ACC112 (cell line): ENCODE measurements around the gene ALS2CL.

ENCODE experiments used
- H2AFZ ChIP-seq: fragments of 200-600 bp; sonication (generic); one replicate; pipeline ENCODE4 v1.6.0; 2017; ENCODE audit warnings: antibody characterized with exemption, low read length; ENCODE audit not compliant: unreplicated experiment
- H3K27ac ChIP-seq: fragments of 200-600 bp; sonication (generic); 2 replicates; pipeline ENCODE4 v1.5.1; 2014; ENCODE audit warnings: low read depth, mild to moderate bottlenecking, antibody characterized with exemption, low read length, moderate library complexity
- H3K27me3 ChIP-seq: fragments of 200-600 bp; sonication (generic); 2 replicates; pipeline ENCODE4 v1.6.1; 2014; ENCODE audit warnings: mild to moderate bottlenecking, antibody characterized with exemption, low read length, moderate library complexity, mixed read lengths; ENCODE audit not compliant: insufficient read depth
- H3K36me3 ChIP-seq: fragments of 200-600 bp; sonication (generic); 2 replicates; pipeline ENCODE4 v1.6.1; 2016; ENCODE audit warnings: mild to moderate bottlenecking, antibody characterized with exemption, low read length, moderate library complexity, mixed read lengths; ENCODE audit not compliant: insufficient read depth
- H3K4me1 ChIP-seq: fragments of 200-600 bp; sonication (generic); one replicate; pipeline ENCODE4 v1.6.1; 2016; ENCODE audit warnings: low read length, mixed read lengths; ENCODE audit not compliant: insufficient read depth, unreplicated experiment, control insufficient read depth
- H3K4me3 ChIP-seq: fragments of 200-600 bp; sonication (generic); 2 replicates; pipeline ENCODE4 v1.5.1; 2014; ENCODE audit warnings: mild to moderate bottlenecking, low read depth, low read length
- H3K79me2 ChIP-seq: fragments of 200-600 bp; sonication (generic); one replicate; pipeline ENCODE4 v1.6.0; 2016; ENCODE audit warnings: low read length; ENCODE audit not compliant: control insufficient read depth, unreplicated experiment, insufficient read depth

Gene ALS2CL

GRCh38 chr3:46684891-46685290 lies 8.6 kb downstream of the ALS2CL start:
- no peak overlapping the region for H3K27ac ChIP-seq
- no peak overlapping the region for H3K4me3 ChIP-seq
- H2AFZ ChIP-seq: no peak overlapping the region
- no peaks in the 10 kb centered on the region for H3K27me3 ChIP-seq
- no peaks in the 10 kb centered on the region for H3K4me1 ChIP-seq
- H3K36me3 ChIP-seq: no peaks in the 10 kb centered on the region
- H3K79me2 ChIP-seq: no peaks in the 10 kb centered on the region

- Histone ChIP-seq H3K79me2 (no peaks in the 10 kb centered on the region), H2AFZ (no peak overlapping the region), H3K4me3 (no peak overlapping the region), H3K36me3 (no peaks in the 10 kb centered on the region), H3K4me1 (no peaks in the 10 kb centered on the region), H3K27ac (no peak overlapping the region), H3K27me3 (no peaks in the 10 kb centered on the region)
These were observed 10.5 kb downstream of the ALS2CL start for GRCh38 chr3:46682974-46683373.

DNA sequence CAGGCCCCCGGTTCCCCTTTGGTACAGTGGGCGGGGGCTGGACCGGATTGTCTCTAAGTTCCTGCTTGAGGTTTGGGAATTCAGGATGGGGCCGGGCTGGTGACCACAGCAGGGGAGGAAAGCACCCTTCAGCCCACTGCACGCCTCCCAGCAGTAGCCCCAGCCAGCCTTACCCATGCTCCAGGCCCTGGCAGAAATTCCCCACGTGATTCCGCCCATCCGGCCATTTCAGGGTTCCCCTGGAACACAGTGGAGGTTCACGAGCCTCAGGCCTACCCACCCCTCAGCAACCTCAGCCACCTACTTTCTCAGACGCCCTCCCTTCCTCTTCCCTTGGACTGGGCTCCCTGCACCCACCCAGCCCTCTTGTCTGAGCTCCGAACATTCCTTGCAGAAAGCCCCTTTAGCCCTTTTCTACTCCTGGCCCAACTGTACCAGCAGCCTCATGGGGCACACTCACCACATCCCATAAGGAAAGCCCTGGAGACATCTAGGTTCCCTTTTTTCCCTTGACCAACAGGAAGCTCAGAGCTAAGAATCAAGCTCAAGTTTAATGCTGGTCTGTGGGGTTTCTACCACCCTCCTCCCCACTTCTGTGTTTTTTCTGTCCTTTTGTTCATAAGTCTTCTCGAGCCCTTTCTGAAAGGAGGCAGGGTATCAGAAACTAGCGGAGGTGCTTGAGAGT lies 11.5 kb downstream of the ALS2CL start:
- no peaks in the 10 kb centered on the region for H3K79me2 ChIP-seq
- no peaks in the 10 kb centered on the region for H3K4me1 ChIP-seq
- no peaks in the 10 kb centered on the region for H3K27me3 ChIP-seq
- no peak overlapping the region for H3K27ac ChIP-seq
- no peak overlapping the region for H3K4me3 ChIP-seq
- H3K36me3 ChIP-seq: no peaks in the 10 kb centered on the region
- no peak overlapping the region for H2AFZ ChIP-seq

- Histone ChIP-seq H3K4me3 (no peak overlapping the region), H3K4me1 (no peaks in the 10 kb centered on the region), H3K27me3 (no peaks in the 10 kb centered on the region), H2AFZ (no peak overlapping the region), H3K79me2 (no peaks in the 10 kb centered on the region), H3K27ac (no peak overlapping the region), H3K36me3 (no peaks in the 10 kb centered on the region)
These were observed 12.1 kb downstream of the ALS2CL start for GRCh38 chr3:46681387-46681786.

DNA sequence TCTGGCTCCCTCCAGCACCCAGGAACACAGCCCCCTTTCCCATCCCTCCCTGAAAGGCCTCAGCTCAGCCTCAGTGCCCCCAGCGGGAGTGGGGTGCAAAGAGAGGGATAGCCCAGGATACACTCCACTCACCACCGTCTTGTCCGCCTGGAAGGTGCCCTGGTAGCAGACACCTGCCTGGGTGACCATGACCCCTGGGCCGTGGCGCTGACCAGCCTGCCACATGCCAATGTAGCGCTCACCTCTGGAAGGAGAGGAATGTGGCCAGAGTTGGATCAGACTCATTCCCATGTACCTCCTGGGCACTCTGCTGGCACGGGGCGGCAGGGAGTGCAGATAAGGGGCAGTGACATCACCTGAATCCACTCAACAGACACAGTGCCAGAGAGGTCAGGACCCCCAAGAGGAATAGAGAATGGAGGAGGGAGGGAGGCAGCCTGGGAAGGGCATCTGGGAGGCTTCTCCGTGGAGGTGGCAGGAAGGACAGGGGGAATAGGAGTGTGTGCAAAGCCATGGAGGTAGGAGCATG lies 13.1 kb downstream of the ALS2CL start:
- Histone ChIP-seq H3K36me3 (no peaks in the 10 kb centered on the region), H3K4me3 (no peak overlapping the region), H3K27me3 (no peaks in the 10 kb centered on the region), H3K79me2 (no peaks in the 10 kb centered on the region), H3K27ac (no peak overlapping the region), H3K4me1 (no peaks in the 10 kb centered on the region), H2AFZ (no peak overlapping the region)

- Histone ChIP-seq H3K27me3 (no peaks in the 10 kb centered on the region), H3K27ac (no peak overlapping the region), H3K4me3 (no peak overlapping the region), H3K4me1 (no peaks in the 10 kb centered on the region), H3K36me3 (no peaks in the 10 kb centered on the region), H3K79me2 (no peaks in the 10 kb centered on the region), H2AFZ (no peak overlapping the region)
These were observed 13.8 kb downstream of the ALS2CL start for GRCh38 chr3:46679681-46680080.

DNA sequence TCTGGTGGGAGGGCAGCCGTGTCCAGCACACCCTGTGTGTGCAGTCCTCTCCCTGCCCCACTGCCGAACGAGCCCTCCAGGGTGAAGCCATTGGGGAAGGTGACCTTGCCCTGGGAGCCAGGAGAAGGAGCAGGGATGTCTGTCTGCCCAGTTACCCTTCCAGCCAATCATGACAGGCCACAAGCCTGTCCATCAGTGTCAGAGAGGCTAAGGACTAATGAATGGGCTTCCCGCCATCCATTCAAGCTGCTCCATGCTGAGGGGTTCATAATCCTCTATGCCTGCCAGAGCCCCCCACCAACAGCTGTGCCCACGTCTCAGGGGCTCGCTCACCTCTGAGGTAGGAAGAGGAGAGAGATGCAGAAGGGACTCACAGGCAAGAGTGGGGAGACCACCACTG lies 15.2 kb downstream of the ALS2CL start:
- Histone ChIP-seq H3K36me3 (no peaks in the 10 kb centered on the region), H3K4me1 (no peaks in the 10 kb centered on the region), H3K4me3 (no peak overlapping the region), H2AFZ (no peak overlapping the region), H3K27me3 (no peaks in the 10 kb centered on the region), H3K79me2 (no peaks in the 10 kb centered on the region), H3K27ac (no peak overlapping the region)

DNA sequence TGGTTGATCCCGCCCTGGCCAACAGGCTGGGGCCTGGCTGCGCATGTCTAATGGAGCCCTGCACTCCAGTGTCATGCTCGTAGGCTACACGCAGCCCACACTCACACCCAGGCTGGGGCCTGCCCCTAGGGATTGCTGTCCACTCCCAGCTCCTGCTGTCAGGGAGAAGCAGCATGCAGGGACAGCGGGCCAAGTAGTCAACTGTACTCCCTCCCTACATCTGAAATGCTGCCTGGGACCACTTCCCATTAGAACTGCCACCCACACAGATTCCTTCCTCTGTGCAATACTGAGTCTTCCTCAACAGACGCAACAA lies 16.1 kb downstream of the ALS2CL start:
- H3K4me3 ChIP-seq: no peak overlapping the region
- no peaks in the 10 kb centered on the region for H3K79me2 ChIP-seq
- no peak overlapping the region for H2AFZ ChIP-seq
- no peaks in the 10 kb centered on the region for H3K4me1 ChIP-seq
- H3K27me3 ChIP-seq: no peaks in the 10 kb centered on the region
- no peaks in the 10 kb centered on the region for H3K36me3 ChIP-seq
- H3K27ac ChIP-seq: no peak overlapping the region

DNA sequence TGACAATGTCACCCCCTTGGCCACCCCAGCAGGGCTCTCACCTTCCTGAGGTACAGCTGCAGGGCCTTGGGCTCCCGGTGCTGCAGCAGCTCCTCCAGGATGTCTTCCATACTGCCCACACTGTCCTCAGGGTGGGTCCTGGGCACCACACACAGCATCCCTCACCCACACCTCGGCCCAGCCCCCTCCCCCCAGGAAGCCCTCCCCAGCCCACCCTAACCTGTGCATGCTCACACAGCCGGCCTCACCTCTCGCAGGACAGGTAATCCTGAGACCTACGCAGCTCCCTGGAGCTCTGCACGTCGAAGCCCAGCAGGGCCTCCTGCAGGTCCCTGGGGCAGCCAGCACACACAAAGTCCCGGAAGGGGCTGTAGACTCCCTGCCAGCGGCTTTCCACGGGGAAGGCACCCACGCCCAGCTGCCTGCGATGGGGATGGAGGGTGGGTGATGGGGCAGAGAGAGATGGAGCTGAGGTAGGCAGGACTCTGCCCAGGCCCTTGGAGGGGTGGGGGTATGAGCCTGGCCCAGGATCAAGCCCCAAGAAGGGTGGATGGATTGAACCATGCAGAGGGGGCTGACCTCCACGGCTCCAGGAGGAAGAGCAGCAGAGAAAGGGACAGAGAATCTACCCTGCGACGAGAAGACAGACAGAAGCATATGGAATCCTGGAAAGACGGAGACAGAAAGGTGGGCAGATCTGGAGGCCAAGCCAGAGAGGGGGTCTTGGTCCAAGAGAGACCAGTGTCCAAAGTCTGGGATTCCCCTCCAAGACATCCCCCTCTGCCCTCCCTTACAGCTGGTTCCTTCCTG lies 16.7 kb downstream of the ALS2CL start:
- H3K27me3 ChIP-seq: no peaks in the 10 kb centered on the region
- no peak overlapping the region for H3K27ac ChIP-seq
- H2AFZ ChIP-seq: no peak overlapping the region
- H3K79me2 ChIP-seq: no peaks in the 10 kb centered on the region
- H3K4me1 ChIP-seq: no peaks in the 10 kb centered on the region
- H3K4me3 ChIP-seq: no peak overlapping the region
- H3K36me3 ChIP-seq: no peaks in the 10 kb centered on the region

- Histone ChIP-seq H3K27me3 (no peaks in the 10 kb centered on the region), H3K4me3 (no peak overlapping the region), H3K4me1 (no peaks in the 10 kb centered on the region), H3K36me3 (no peaks in the 10 kb centered on the region), H3K79me2 (no peaks in the 10 kb centered on the region), H3K27ac (no peak overlapping the region), H2AFZ (no peak overlapping the region)
These were observed 17.5 kb downstream of the ALS2CL start for GRCh38 chr3:46675843-46676567.
